CD4-positive, alpha-beta T cell treated with Interleukin-15 for 1 hour (primary cell): ENCODE data around the gene NR2F1-AS1.

Experiments used
- DNase-seq: peaks from one replicate; pipeline ENCODE4 v3.0.0-alpha.2; 2020

Gene NR2F1-AS1

DNA sequence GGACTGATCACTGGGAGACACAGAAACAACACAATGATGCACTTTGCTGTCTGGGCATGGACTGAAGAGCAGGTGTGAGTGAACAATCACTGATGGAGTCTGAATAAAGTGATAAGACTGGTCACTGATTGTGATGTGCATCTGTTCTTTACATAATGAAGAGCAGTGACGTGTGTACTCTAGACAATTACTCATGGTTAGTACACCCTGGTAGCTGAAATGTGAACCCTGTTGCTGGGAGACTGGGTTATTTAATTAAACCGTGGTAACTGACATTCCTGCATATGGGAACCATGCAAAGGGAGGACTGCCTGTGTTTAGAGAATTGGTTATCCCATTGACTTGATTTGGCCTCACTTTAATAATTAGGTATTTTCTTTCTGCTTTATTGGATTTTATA is 202.9 kb downstream of the NR2F1-AS1 start:
- no peak for DNase-seq

DNA sequence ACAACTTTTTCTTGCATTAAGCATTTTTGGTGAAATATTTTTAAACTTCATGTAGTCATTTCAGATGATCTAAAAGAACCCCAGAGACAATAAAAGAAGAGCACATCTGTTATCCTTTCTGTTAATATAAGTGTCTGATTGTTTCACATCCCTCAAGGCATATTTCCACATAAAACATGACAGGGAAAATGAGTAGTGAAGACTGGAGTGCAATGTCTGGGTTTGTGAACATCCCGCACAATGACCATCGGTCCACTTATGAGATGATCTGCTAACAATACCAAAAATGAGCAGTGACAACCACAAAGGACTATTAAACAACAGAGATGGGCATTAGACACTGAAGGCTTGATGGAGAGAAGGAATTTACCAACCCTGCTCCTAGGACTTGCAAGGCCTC is 209.1 kb downstream of the NR2F1-AS1 start:
- no peak for DNase-seq

- no peak for DNase-seq
Observed at GRCh38 chr5:93364378-93364777, 216.6 kb downstream of the NR2F1-AS1 start.

GRCh38 chr5:93360436-93361088 is 220.5 kb downstream of the NR2F1-AS1 start:
- no peak for DNase-seq

GRCh38 chr5:93359960-93360305 is 221.1 kb downstream of the NR2F1-AS1 start:
- DNase-seq, result no peak
